Measurements from ENCODE around the gene SLC26A11. TPM values are rescaled to one million over a fixed set of nuclear protein-coding genes. Genes with fewer than 3 reads are reported as not detected.

Gene SLC26A11
- total RNA-seq, 3 donors from 2014 or later (not counting 1 experiment from before 2014, with no cell fraction given), result 33.9 to 37.6 (median 35.8) TPM

DNA sequence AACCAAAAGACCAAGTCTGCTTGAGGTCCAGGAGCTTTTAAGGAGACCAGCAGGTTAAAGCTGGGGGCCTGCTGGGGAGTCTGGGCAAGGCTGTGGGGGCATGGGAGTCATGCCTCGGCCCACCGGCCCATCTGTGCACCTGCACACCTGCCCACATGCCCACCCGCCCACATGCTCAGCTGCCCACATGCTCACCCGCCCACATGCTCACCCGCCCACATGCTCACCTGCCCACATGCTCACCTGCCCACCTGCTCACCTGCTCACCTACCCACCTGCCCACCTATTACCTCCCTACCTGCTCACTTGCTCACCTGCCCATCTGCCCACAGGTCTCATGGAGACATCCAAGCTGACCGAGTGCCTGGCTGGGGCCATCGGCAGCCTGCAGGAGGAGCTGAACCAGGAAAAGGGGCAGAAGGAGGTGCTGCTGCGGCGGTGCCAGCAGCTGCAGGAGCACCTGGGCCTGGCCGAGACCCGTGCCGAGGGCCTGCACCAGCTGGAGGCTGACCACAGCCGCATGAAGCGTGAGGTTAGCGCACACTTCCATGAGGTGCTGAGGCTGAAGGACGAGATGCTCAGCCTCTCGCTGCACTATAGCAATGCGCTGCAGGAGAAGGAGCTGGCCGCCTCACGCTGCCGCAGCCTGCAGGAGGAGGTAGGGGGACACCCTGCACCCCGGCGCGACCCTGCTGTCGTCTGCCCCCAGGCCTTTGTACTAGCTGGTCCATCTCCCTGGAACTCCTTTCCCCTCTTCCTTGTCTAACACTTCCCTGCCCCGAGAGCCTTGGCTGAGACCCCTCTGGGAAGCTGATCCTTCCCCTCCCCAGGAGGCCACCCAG lies 36.4 kb upstream of the SLC26A11 start:
- intact Hi-C loops (cut with micrococcal nuclease), result no loop called here
- no peak overlapping the region for H3K27ac ChIP-seq (ENCODE audit: low read length)
- no peak for ATAC-seq
- no peaks in the 10 kb centered on the region for H3K9me3 ChIP-seq (ENCODE audit: control insufficient read depth, insufficient read depth, low read length)
- DNase-seq, result no peak
- H3K4me1 Mint-ChIP-seq, result no peaks in the 10 kb centered on the region
- TF ChIP-seq, protein P1, sequence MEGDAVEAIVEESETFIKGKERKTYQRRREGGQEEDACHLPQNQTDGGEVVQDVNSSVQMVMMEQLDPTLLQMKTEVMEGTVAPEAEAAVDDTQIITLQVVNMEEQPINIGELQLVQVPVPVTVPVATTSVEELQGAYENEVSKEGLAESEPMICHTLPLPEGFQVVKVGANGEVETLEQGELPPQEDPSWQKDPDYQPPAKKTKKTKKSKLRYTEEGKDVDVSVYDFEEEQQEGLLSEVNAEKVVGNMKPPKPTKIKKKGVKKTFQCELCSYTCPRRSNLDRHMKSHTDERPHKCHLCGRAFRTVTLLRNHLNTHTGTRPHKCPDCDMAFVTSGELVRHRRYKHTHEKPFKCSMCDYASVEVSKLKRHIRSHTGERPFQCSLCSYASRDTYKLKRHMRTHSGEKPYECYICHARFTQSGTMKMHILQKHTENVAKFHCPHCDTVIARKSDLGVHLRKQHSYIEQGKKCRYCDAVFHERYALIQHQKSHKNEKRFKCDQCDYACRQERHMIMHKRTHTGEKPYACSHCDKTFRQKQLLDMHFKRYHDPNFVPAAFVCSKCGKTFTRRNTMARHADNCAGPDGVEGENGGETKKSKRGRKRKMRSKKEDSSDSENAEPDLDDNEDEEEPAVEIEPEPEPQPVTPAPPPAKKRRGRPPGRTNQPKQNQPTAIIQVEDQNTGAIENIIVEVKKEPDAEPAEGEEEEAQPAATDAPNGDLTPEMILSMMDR (IDR thresholded peaks at IDR 0.05), result no peak
- H3K36me3 Mint-ChIP-seq, result no peaks in the 10 kb centered on the region
- no peaks in the 10 kb centered on the region for H3K9me3 Mint-ChIP-seq
- WGBS (ENCODE audit: insufficient coverage), result 88% methylated on average over 26 of the region's 26 CpGs
- peaks cover 0 to 2% of the 10 kb centered on the region in 2 donors for H3K27me3 Mint-ChIP-seq (ENCODE audit: low read depth in 2 of 2)
- no peak overlapping the region for H3K4me3 Mint-ChIP-seq
- H3K36me3 ChIP-seq (ENCODE audit: control insufficient read depth, insufficient read depth, low read length), result no peaks in the 10 kb centered on the region
- no peaks in the 10 kb centered on the region for H3K27me3 ChIP-seq (ENCODE audit: control insufficient read depth, insufficient read depth, low read length)
- no peak overlapping the region for H3K4me3 ChIP-seq (ENCODE audit: low read length)
- no peak overlapping the region for H3K27ac Mint-ChIP-seq
- no peaks in the 10 kb centered on the region for H3K4me1 ChIP-seq (ENCODE audit: control insufficient read depth, insufficient read depth, low read length)

DNA sequence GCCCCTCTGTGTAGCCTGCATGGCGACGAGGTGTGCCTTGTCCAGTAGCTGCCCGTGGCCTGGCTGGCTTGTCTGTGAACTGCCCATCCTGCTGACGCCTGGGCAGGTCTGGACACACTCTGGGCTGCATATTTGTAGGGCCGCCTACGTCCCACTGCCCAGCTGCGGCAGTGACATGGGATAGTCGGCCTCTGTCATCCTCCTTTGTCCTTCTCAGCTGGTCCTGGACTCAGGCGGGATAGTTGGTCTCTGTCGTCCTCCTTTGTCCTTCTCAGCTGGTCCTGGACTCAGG lies 35.9 kb upstream of the SLC26A11 start:
- Histone ChIP-seq H3K9me3 (ENCODE audit: control insufficient read depth, insufficient read depth, low read length) (no peaks in the 10 kb centered on the region), H3K4me3 (ENCODE audit: low read length) (no peak overlapping the region), H3K4me1 (ENCODE audit: control insufficient read depth, insufficient read depth, low read length) (no peaks in the 10 kb centered on the region), H3K27ac (ENCODE audit: low read length) (no peak overlapping the region), H3K27me3 (ENCODE audit: control insufficient read depth, insufficient read depth, low read length) (no peaks in the 10 kb centered on the region), H3K36me3 (ENCODE audit: control insufficient read depth, insufficient read depth, low read length) (no peaks in the 10 kb centered on the region)
- no peak for DNase-seq
- no peak for ATAC-seq
- TF ChIP-seq, protein P1 (IDR thresholded peaks at IDR 0.05), result no peak
- Mint-ChIP-seq H3K36me3 (no peaks in the 10 kb centered on the region), H3K9me3 (no peaks in the 10 kb centered on the region), H3K4me1 (no peaks in the 10 kb centered on the region), H3K27me3 (ENCODE audit: low read depth in 2 of 2) (peaks cover 0 to 2% of the 10 kb centered on the region in 2 donors), H3K4me3 (no peak overlapping the region), H3K27ac (no peak overlapping the region)
- intact Hi-C loops (cut with micrococcal nuclease), result no loop called here
- 88% methylated on average over 8 of the region's 10 CpGs for WGBS (ENCODE audit: insufficient coverage)

DNA sequence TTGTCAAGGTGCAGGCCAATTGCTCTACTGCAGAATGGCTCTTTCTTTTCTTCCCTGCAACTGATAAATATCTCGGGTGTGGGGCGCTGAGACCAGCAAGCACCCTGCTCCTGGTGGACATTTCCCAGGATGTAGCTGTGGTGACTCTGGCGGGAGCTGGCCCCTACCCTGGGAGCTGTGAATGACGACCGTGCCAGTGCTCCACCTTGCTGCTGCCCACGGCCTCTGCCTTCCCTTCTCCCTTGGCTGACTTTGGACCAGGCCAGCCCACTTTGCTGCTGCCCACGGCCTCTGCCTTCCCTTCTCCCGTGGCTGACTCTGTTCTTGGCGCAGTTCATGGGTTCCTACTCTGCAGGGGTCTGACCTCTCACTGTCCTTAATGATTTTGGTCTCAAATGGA lies 34.3 kb upstream of the SLC26A11 start:
- H3K36me3 Mint-ChIP-seq, result no peaks in the 10 kb centered on the region
- Histone ChIP-seq H3K4me1 (ENCODE audit: control insufficient read depth, insufficient read depth, low read length) (no peaks in the 10 kb centered on the region), H3K36me3 (ENCODE audit: control insufficient read depth, insufficient read depth, low read length) (no peaks in the 10 kb centered on the region), H3K4me3 (ENCODE audit: low read length) (no peak overlapping the region), H3K27me3 (ENCODE audit: control insufficient read depth, insufficient read depth, low read length) (no peaks in the 10 kb centered on the region), H3K27ac (ENCODE audit: low read length) (no peak overlapping the region), H3K9me3 (ENCODE audit: control insufficient read depth, insufficient read depth, low read length) (no peaks in the 10 kb centered on the region)
- H3K4me1 Mint-ChIP-seq, result no peaks in the 10 kb centered on the region
- TF ChIP-seq, protein P1 (IDR thresholded peaks at IDR 0.05), result no peak
- ATAC-seq, result no peak
- peaks cover 0 to 2% of the 10 kb centered on the region in 2 donors for H3K27me3 Mint-ChIP-seq (ENCODE audit: low read depth in 2 of 2)
- DNase-seq, result no peak
- intact Hi-C loops (cut with micrococcal nuclease), result no loop called here
- H3K4me3 Mint-ChIP-seq, result no peak overlapping the region
- no peak overlapping the region for H3K27ac Mint-ChIP-seq
- WGBS (ENCODE audit: insufficient coverage), result 84% methylated on average over 9 of the region's 9 CpGs
- H3K9me3 Mint-ChIP-seq, result no peaks in the 10 kb centered on the region

DNA sequence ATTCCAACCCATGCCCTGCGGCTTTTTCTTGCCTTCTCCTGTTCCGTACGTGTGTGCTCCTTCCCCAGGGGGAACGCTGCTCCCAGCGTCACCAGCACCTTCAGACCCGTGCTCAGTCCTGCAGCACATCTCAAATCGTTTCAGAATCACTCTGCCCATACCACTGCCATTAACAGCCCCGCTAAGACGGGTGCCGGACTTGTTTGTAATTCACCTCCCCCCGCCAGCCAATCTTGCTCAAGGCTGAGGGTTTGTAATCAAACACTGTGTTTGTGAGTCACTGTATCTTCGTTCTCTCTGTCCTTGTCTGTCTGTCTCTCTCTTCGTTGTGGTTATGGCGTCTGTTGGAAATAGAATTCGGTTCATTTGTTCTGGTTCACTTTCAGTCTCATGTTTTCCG lies 33.1 kb upstream of the SLC26A11 start:
- H3K9me3 Mint-ChIP-seq, result no peaks in the 10 kb centered on the region
- no peak overlapping the region for H3K27ac Mint-ChIP-seq
- 94% methylated on average over 16 of the region's 16 CpGs for WGBS (ENCODE audit: insufficient coverage)
- H3K27me3 ChIP-seq (ENCODE audit: control insufficient read depth, insufficient read depth, low read length), result no peaks in the 10 kb centered on the region
- no peak overlapping the region for H3K27ac ChIP-seq (ENCODE audit: low read length)
- TF ChIP-seq, protein P1 (IDR thresholded peaks at IDR 0.05), result no peak
- no peaks in the 10 kb centered on the region for H3K36me3 ChIP-seq (ENCODE audit: control insufficient read depth, insufficient read depth, low read length)
- H3K27me3 Mint-ChIP-seq (ENCODE audit: low read depth in 2 of 2), result peaks cover 0 to 2% of the 10 kb centered on the region in 2 donors
- DNase-seq, result no peak
- H3K4me1 Mint-ChIP-seq, result no peaks in the 10 kb centered on the region
- no peak overlapping the region for H3K4me3 ChIP-seq (ENCODE audit: low read length)
- no peaks in the 10 kb centered on the region for H3K4me1 ChIP-seq (ENCODE audit: control insufficient read depth, insufficient read depth, low read length)
- H3K36me3 Mint-ChIP-seq, result no peaks in the 10 kb centered on the region
- no peak overlapping the region for H3K4me3 Mint-ChIP-seq
- intact Hi-C loops (cut with micrococcal nuclease), result no loop called here
- no peaks in the 10 kb centered on the region for H3K9me3 ChIP-seq (ENCODE audit: control insufficient read depth, insufficient read depth, low read length)
- no peak for ATAC-seq
